Activated CD4-positive, alpha-beta T cell treated with anti-CD3 and anti-CD28 coated beads for 48 hours (primary cell): ENCODE measurements around the gene MLIP.

Experiments
- DNase-seq: peaks from one replicate; pipeline ENCODE4 v3.0.0-alpha.2; 2020

Gene MLIP

DNA sequence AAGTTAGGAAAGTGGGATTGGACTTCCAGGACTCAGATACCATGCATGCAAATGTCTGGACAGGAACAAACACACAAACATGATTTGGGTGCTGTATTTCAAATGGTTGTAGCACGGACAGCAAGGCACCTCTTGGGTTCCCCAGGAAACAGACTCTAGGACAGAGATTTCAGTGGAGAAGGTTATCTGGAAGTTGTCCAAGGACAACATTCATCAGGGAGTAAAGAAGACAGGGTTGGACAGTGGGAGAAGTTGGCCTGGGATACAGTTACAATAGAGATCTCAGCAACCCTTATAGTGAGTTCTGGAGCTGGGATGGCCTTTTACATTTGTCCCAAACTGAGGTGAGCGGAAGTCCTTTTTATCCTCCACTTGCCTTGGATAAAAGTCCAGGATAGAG lies 177.2 kb downstream of the MLIP start:
- no peak for DNase-seq

DNA sequence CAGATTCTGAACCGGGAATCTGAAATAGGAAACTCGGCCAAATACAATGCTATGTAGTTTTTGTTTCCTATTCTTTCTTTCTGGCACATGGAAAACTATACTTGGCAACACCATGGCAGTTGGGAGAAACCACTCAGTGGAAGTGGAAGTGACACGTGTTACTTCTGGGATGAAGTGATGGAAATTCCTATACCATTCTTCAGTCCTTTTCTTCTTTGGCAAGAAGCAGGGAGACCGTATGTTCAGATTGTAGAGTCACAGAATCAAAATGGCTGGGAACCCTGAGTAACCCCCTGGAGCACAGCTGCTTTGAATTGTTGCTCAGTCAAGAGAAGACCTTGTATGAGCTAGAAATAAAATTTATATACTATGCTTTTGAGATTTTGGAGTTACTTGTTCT lies 178.2 kb downstream of the MLIP start:
- no peak for DNase-seq

DNA sequence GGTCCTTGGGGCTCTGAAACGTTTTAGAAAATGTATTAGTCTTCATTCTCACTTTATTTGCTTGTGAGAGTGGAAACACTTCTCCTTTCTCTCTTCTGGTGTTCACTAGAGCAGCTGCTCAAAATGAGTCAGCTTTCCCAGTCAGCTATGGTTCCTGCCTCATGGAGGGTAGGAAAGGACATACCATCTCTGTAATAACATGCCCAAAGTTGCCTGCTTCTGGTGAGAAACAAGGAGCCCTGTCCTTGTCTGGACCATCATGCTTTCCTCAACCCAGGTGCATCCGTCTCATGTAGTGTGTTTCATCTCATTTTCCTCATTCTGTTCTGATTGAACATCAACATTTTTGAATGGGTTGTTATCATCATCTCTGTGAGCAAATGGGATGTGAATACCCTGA lies 179.9 kb downstream of the MLIP start:
- DNase-seq, result no peak

DNA sequence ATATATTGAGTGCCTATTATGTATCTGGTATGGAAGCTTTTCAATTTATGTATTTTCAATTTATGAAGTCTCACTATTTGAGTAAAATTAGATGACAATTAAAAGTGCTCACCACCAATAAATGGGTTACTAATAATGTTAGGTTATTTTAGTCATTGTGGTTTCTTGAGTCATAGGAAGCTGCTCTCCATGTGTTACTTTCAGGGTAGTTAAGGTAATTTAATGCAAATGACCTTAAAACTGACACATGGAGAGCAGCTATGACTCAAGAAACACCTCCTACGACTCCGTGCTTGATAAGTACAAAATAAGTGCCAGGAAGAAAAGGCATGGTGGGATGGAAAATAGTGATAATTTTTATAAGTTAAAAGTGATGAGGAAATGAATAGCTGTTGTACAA lies 180.5 kb downstream of the MLIP start:
- DNase-seq, result no peak

DNA sequence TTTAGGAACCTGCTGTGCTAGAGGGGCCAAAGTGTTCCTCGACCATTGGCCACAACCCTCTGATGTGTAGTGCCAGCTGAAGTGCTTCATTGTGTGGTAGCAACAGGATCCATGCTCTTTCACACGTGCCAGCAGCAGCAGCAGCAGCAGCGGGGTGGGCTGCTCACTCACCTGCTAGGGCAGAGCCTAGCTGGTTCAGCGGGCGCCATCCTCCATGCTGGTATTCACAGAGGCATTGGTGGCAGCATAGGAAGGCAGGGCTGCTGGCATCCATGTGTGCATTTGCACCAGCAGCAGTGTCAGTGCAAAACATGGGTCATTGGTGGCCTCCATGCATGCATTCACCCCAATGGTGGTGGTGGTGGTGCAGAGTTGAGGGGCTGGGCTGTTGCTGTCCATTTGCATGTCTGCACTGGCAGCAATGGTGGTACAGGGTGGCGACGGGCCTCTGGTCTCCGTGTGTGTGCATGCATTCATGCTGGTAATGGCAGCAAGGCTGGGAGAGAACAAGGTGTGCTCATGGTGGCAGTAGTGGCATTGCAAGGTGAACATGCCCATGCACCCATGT lies 183.8 kb downstream of the MLIP start:
- no peak for DNase-seq

DNA sequence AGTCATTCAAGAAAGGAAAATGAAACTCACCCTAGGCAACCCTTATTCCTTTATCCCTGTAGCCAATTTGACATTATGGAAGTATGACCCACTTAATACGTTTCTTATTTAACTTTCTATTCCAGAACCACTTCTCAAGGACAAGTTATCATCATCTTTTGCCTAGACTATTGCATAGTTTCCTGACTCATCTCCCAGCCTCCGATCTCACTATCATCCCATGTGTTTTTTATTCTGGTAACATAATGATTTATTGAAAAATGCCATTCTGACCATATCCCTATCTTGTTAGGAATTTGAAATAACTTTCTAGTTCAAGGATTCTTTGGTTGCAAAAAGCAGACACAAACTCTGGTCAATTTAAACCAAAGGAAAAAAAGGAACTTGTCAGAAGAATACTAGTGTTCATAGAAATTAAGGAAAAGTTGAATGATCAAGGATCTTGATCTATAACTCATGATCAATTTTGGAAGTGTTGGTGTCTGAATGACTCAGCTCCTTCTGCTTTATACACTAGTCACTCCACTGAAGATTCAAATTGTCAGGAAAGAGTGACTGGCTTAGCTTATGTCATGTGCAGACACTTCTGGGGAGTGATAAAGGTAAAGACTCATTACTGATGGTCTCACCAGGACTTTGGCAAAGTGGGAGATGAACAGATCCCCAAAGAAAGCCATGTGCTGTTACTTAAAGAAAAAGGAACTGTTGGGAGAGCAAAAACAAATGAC lies 188.5 kb downstream of the MLIP start:
- DNase-seq, result no peak

DNA sequence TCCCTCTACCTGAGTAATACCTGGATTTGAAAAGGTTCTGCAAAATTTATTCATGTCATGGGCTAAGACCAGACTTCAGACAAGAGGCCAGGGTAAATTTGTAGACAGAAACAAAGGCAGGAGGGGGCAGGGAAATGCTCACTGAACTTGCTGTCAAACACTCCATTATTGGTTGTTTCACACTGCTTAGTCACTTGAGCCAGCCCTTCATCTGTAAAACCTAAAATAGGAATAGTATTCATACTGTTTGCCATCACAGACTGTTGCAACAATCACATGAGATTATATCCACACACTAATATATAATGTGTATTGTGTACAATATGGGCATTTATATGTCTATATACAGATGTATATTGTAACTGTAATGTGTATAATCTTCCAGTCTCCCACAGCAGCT lies 190.5 kb downstream of the MLIP start:
- no peak for DNase-seq

DNA sequence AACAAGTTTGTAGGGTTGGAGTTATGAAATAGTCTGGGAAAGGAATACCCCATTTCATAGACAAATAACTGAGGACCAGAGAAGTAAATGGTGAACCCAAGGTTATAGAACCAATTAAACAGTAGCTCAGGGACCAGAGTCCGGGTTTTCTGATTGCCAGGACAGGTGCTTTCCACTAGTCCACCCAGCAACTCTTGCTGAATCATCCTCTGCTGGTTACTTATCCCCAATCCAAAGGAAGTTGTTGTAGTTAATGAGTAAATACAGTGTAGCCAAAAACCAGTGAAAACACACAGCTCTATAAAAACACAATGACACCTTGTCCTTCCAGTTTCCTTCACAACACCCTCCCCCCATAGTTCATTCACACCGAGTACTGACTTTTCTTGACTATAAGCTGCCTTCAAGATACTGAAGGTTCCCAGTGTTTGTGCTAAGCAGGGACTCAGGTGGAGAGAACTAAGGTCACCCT lies 196.2 kb downstream of the MLIP start:
- no peak for DNase-seq

DNA sequence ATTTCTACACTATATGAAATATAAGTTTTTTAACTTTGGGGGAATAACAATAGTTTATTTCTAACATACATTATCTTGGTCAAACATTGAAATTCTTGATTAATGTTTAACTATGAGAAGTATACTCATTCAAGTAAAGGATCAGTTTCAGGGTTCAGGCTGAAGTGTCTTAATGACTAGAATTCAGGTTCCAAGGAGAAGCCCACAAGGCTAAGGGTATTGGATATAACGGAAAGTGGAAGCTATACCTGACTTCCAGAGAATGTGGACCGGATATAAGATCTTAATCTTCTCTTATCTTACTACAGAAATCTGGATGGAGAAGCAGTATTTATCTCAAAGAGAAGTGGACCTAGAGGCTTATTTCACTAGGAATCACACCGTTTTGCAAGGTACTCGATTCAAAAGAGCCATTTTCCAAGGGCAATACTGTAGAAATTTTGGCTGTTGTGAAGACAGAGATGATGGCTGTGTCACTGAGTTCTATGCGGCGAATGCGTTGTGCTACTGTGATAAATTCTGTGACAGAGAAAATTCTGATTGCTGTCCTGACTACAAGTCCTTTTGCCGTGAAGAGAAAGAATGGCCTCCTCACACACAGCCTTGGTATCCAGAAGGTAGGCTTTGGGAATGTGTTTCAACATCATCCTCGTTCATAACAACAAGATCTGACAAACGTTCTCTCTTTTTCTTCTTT lies 197.2 kb downstream of the MLIP start, which contains the start of gene TINAG:
TINAG (plus strand) TSS at position 153 of the 697 bp plus-strand sequence; CDS start at position 263, 110 bp downstream.
- DNase-seq, result no peak

DNA sequence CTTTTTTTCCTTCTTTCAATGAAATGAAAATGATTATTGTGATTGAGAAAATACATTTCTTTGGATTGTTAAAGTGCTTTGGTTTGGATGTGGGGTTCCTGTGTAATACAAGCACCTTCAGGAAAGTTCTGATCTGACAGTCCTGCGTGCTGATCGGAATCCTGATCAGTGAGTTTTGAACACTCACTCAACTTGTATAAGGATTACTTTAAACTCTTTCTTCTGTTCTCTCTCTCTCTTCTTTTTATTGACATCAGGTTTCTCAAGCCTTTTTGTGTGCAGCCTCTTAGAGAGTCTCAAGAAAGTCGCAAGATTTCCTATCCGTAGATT lies 197.7 kb downstream of the MLIP start:
- no peak for DNase-seq

DNA sequence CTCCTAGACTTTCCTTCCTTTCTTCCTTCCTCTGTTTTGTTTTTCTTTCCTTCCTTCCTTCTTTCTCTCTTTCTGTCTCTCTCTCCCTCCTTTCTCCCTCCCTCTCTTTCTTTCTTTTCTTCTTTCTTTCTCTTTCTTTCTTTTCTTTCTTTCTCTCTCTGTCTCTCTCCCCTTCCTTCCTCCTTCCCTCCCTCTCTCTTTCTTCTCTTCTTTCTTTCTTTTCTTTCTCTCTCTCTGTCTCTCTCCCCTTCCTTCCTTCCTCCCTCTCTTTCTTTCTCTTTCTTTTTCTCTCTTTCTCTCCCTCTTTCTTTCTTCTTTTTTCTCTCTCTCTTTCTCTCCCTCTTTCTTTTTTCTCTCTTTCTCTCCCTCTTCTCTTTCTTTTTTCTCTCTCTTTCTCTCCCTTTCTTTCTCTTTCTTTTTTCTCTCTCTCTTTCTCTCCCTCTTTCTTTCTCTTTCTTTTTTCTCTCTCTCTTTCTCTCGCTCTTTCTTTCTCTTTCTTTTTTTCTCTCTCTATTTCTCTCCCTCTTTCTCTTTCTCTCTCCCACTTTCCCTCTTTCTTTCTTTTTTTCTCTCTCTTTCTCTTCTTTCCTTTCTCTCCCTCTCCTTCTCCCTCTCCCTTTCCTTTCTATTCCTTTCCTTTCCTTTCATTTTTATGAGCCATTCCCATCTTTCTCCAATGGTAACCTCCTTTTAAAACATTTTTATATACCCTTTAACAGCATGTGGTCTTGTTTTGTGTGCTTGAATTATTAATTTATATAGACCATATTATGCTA lies 199.3 kb downstream of the MLIP start:
- no peak for DNase-seq

DNA sequence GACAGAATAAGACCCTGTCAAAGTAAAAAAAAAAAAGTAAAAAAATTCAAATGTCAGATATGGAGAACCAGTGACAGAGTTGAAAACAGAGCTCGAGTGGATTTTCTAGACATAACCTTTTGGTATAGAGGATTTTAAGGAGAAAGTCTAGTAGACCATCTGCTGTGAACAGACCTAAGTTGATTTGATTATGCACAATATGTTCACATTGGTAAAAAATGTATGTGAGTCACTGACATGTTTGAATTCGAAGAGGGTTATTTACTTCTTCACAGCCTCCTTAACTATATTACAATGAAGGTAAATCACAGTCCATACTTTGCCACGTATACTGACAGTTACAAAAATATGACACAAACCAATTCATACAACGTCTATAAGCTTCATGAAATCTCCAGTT lies 204.4 kb downstream of the MLIP start:
- DNase-seq, result no peak
